MM.1S (cell line): ENCODE results near the gene PIK3CD.

Experiments
- DNase-seq: peaks from one replicate; pipeline ENCODE4 v3.0.0-alpha.2; 2015
- H2AFZ ChIP-seq: fragments of 300-600 bp; sonication (generic); 2 replicates; pipeline ENCODE4 v1.6.0; 2016; ENCODE audit warnings: antibody characterized with exemption, low read length
- H3F3A ChIP-seq: fragments of 300-600 bp; sonication (generic); 2 replicates; pipeline ENCODE4 v1.6.1; 2016; ENCODE audit warnings: mild to moderate bottlenecking, antibody characterized with exemption, low read length, moderate library complexity, mixed read lengths; ENCODE audit not compliant: insufficient read depth
- H3K27ac ChIP-seq: fragments of 300-600 bp; sonication (generic); 2 replicates; pipeline ENCODE4 v1.5.1; 2016; ENCODE audit warnings: mild to moderate bottlenecking, low read length
- H3K27me3 ChIP-seq: fragments of 300-600 bp; sonication (generic); replicated peaks from 2 replicates; pipeline ENCODE4 v1.6.0; 2016; ENCODE audit warnings: low read length; ENCODE audit not compliant: insufficient read depth
- H3K36me3 ChIP-seq: fragments of 300-600 bp; sonication (generic); replicated peaks from 2 replicates; pipeline ENCODE4 v1.6.1; 2016; ENCODE audit warnings: mild to moderate bottlenecking, low read length, mixed read lengths; ENCODE audit not compliant: insufficient read depth
- H3K4me1 ChIP-seq: fragments of 300-600 bp; sonication (generic); 2 replicates; pipeline ENCODE4 v1.6.1; 2016; ENCODE audit warnings: low read length, mixed read lengths
- H3K4me2 ChIP-seq: fragments of 300-600 bp; sonication (generic); 2 replicates; pipeline ENCODE4 v1.6.0; 2016; ENCODE audit warnings: low read depth, low read length
- H3K4me3 ChIP-seq: fragments of 300-600 bp; sonication (generic); 2 replicates; pipeline ENCODE4 v1.5.1; 2016; ENCODE audit warnings: low read length, mixed read lengths
- H3K79me2 ChIP-seq: fragments of 300-600 bp; sonication (generic); 2 replicates; pipeline ENCODE4 v1.6.1; 2016; ENCODE audit warnings: mixed run types, low read length, mixed read lengths
- H3K9ac ChIP-seq: fragments of 300-600 bp; sonication (generic); 2 replicates; pipeline ENCODE4 v1.6.1; 2016; ENCODE audit warnings: low read length, mixed read lengths
- H3K9me2 ChIP-seq: fragments of 300-600 bp; sonication (generic); replicated peaks from 2 replicates; pipeline ENCODE4 v1.6.1; 2016; ENCODE audit warnings: mild to moderate bottlenecking, low read length, mixed read lengths; ENCODE audit not compliant: insufficient read depth
- H3K9me3 ChIP-seq: fragments of 300-600 bp; sonication (generic); replicated peaks from 2 replicates; pipeline ENCODE4 v1.6.1; 2016; ENCODE audit warnings: mild to moderate bottlenecking, low read length, mixed read lengths; ENCODE audit not compliant: insufficient read depth
- H4K20me1 ChIP-seq: fragments of 300-600 bp; sonication (generic); 2 replicates; pipeline ENCODE4 v1.6.1; 2016; ENCODE audit warnings: mild to moderate bottlenecking, low read length, moderate library complexity, mixed read lengths; ENCODE audit not compliant: insufficient read depth
- EZH2 ChIP-seq: fragments of 300-600 bp; sonication (generic); optimal IDR thresholded peaks from 2 replicates; pipeline ENCODE3; 2017; ENCODE audit warnings: low read depth, mild to moderate bottlenecking, antibody characterized with exemption, low read length, mixed read lengths
- EZH2phosphoT487 ChIP-seq: fragments of 300-600 bp; sonication (generic); IDR thresholded peaks from 2 replicates; pipeline ENCODE4 v1.6.1; 2018; ENCODE audit warnings: antibody characterized with exemption, low read length
- TF ChIP-seq, protein P1 (sequence below): fragments of 300-600 bp; sonication (generic); IDR thresholded peaks from 2 replicates; pipeline ENCODE4 v1.5.1; 2016; ENCODE audit warnings: antibody characterized with exemption, low read length, mixed read lengths

PIK3CD gene

DNA sequence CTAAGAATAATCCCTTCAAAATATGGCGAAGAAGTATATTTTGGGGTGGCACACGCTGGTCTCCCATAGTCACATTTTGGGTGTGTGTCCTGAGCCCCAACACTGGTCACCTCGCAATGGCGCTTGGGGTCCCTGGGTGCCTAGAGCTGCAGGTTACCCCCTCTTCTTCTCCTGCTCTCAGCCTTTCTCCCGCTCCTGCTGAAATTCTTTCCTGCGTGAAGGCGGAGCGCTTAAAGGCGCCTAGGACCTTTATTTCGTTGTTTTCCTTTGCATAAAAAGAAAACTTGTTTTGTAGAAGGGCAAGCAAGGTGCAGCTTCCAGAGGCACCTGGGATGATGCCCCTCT lies 339 bp upstream of the PIK3CD start:
- peaks cover 83% of the 10 kb centered on the region for H3K27me3 ChIP-seq
- no peak for DNase-seq
- no peaks in the 10 kb centered on the region for H3K79me2 ChIP-seq
- no peaks in the 10 kb centered on the region for H3K9me2 ChIP-seq
- no peak overlapping the region for H2AFZ ChIP-seq
- H3K4me1 ChIP-seq, result no peaks in the 10 kb centered on the region
- H4K20me1 ChIP-seq, result no peaks in the 10 kb centered on the region
- H3K4me3 ChIP-seq, result no peak overlapping the region
- no peak overlapping the region for H3K9ac ChIP-seq
- no peak for TF ChIP-seq EZH2
- TF ChIP-seq, protein P1, sequence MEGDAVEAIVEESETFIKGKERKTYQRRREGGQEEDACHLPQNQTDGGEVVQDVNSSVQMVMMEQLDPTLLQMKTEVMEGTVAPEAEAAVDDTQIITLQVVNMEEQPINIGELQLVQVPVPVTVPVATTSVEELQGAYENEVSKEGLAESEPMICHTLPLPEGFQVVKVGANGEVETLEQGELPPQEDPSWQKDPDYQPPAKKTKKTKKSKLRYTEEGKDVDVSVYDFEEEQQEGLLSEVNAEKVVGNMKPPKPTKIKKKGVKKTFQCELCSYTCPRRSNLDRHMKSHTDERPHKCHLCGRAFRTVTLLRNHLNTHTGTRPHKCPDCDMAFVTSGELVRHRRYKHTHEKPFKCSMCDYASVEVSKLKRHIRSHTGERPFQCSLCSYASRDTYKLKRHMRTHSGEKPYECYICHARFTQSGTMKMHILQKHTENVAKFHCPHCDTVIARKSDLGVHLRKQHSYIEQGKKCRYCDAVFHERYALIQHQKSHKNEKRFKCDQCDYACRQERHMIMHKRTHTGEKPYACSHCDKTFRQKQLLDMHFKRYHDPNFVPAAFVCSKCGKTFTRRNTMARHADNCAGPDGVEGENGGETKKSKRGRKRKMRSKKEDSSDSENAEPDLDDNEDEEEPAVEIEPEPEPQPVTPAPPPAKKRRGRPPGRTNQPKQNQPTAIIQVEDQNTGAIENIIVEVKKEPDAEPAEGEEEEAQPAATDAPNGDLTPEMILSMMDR, result no peak
- no peak for TF ChIP-seq EZH2phosphoT487
- no peak overlapping the region for H3K27ac ChIP-seq
- no peaks in the 10 kb centered on the region for H3K9me3 ChIP-seq
- no peaks in the 10 kb centered on the region for H3K36me3 ChIP-seq
- H3F3A ChIP-seq, result peaks cover 2% of the 10 kb centered on the region; the same call in 1 of the 2 replicates
- no peak overlapping the region for H3K4me2 ChIP-seq

DNA sequence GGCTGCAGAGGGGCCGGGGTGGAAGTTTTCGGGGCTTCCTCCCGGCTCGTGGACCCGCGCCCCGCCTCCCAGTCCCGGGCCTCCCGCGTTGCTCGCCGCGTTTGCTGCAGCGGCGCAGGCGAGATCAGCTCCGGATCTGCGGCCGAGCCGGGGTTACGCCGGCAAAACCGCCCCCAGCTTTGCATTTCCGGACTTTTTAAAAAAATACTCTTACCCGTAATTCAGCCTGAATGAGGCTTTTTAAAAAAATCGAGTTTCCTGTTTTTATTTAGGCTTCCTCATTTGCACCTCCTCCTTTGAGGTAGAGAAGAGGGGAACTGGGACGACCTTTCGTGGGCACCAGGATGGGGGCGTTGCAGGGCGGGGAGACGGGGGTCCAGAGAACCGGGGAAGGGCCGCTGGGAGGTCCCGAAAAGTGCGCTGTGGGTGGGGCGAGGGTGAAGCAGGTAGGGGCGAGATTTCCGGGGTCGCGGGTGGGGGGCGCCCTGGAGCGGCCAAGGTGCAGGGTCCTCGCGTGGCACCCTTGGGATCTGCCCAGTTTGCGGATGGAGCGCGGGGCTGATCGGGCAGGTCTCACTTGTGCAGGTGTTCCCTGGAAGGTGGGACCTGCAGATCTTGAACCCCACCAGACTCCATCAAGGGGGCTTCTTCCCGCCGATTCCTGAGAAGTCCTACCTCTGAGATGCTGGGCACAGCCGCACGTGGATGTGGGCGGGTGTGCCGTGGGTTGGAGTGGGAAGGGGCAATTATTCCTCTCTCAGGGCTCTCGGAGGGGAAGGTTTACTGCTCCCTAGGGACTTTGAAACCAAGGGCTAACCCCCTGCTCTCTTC lies 1.1 kb downstream of the PIK3CD start:
- H3K79me2 ChIP-seq, result no peaks in the 10 kb centered on the region
- no peaks in the 10 kb centered on the region for H3K9me2 ChIP-seq
- no peaks in the 10 kb centered on the region for H4K20me1 ChIP-seq
- H3F3A ChIP-seq, result no peaks in the 10 kb centered on the region
- DNase-seq, result no peak
- H3K27ac ChIP-seq, result no peak overlapping the region
- H2AFZ ChIP-seq, result no peak overlapping the region
- no peaks in the 10 kb centered on the region for H3K9me3 ChIP-seq
- no peaks in the 10 kb centered on the region for H3K4me1 ChIP-seq
- no peak overlapping the region for H3K9ac ChIP-seq
- TF ChIP-seq EZH2 (no peak), EZH2phosphoT487 (no peak)
- TF ChIP-seq, protein P1, result no peak
- no peak overlapping the region for H3K4me2 ChIP-seq
- H3K36me3 ChIP-seq, result no peaks in the 10 kb centered on the region
- H3K4me3 ChIP-seq, result no peak overlapping the region
- H3K27me3 ChIP-seq, result peaks cover 89% of the 10 kb centered on the region

DNA sequence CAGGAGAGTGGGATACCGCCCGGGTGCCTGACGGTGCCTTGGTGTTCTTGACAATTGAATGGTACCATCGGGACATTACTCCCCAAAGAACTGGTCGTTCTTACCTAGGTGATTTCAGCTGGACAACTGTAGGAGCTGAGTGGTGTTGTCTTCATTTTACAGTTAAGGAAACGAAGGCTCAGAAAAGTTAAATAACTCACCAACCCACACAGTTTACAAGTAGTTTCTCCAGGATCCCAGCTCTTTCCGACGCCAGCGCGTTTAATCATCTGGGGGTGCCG lies 1.6 kb downstream of the PIK3CD start:
- H3K9ac ChIP-seq, result no peak overlapping the region
- no peak for DNase-seq
- TF ChIP-seq EZH2 (no peak), EZH2phosphoT487 (no peak)
- TF ChIP-seq, protein P1, result no peak
- no peaks in the 10 kb centered on the region for H3K9me2 ChIP-seq
- H4K20me1 ChIP-seq, result no peaks in the 10 kb centered on the region
- peaks cover 89% of the 10 kb centered on the region for H3K27me3 ChIP-seq
- H3K79me2 ChIP-seq, result no peaks in the 10 kb centered on the region
- H3K4me1 ChIP-seq, result no peaks in the 10 kb centered on the region
- no peaks in the 10 kb centered on the region for H3K9me3 ChIP-seq
- no peak overlapping the region for H3K4me3 ChIP-seq
- no peaks in the 10 kb centered on the region for H3K36me3 ChIP-seq
- no peak overlapping the region for H2AFZ ChIP-seq
- H3K4me2 ChIP-seq, result no peak overlapping the region
- no peak overlapping the region for H3K27ac ChIP-seq
- H3F3A ChIP-seq, result no peaks in the 10 kb centered on the region
